Osteocyte (in vitro differentiated cells): ENCODE data around the gene JHY. TPM values are rescaled to one million over a fixed set of nuclear protein-coding genes. Genes with fewer than 3 reads are reported as not detected.

Experiments used
- DNase-seq: peaks from one replicate; pipeline ENCODE4 v3.0.0; 2021; ENCODE audit warnings: mixed read lengths; ENCODE audit not compliant: unreplicated experiment; ENCODE audit errors: extremely low spot score
- H3K27ac Mint-ChIP-seq: one replicate; pipeline ENCODE4 v1.8.0; 2021; ENCODE audit warnings: mild to moderate bottlenecking, mixed read lengths; ENCODE audit not compliant: unreplicated experiment
- H3K27me3 Mint-ChIP-seq: one replicate; pipeline ENCODE4 v1.8.0; 2021; ENCODE audit warnings: mixed read lengths; ENCODE audit not compliant: unreplicated experiment
- H3K36me3 Mint-ChIP-seq: one replicate; pipeline ENCODE4 v1.8.0; 2021; ENCODE audit warnings: mixed read lengths; ENCODE audit not compliant: unreplicated experiment
- H3K4me1 Mint-ChIP-seq: one replicate; pipeline ENCODE4 v1.8.0; 2021; ENCODE audit warnings: mixed read lengths; ENCODE audit not compliant: unreplicated experiment
- H3K4me3 Mint-ChIP-seq: one replicate; pipeline ENCODE4 v1.8.0; 2021; ENCODE audit warnings: mild to moderate bottlenecking, moderate library complexity, mixed read lengths; ENCODE audit not compliant: unreplicated experiment
- H3K9me3 Mint-ChIP-seq: one replicate; pipeline ENCODE4 v1.8.0; 2021; ENCODE audit warnings: mixed read lengths; ENCODE audit not compliant: unreplicated experiment
- CTCF ChIP-seq: fragments of 200-600 bp; sonication (generic); IDR thresholded peaks from 2 replicates; pipeline ENCODE4 v1.5.0; 2021; ENCODE audit warnings: antibody characterized with exemption, mild to moderate bottlenecking, moderate library complexity
- total RNA-seq: library from RNA; stranded (reverse); gene quantifications from 2 replicates; pipeline ENCODE4 v1.2.1, GENCODE V29; 2021

Gene JHY
- total RNA-seq, 1 donor from 2014 or later = 8.6 TPM

GRCh38 chr11:122897606-122898210, 15.1 kb downstream of the JHY start:
- Mint-ChIP-seq H3K4me3 (no peak overlapping the region), H3K4me1 (peaks cover 3% of the 10 kb centered on the region), H3K36me3 (peaks cover 14% of the 10 kb centered on the region), H3K27ac (no peak overlapping the region), H3K27me3 (no peaks in the 10 kb centered on the region), H3K9me3 (no peaks in the 10 kb centered on the region)
- no peak for DNase-seq
- no peak for TF ChIP-seq CTCF

GRCh38 chr11:122898799-122899198, 16.2 kb downstream of the JHY start:
- H3K27me3 Mint-ChIP-seq = no peaks in the 10 kb centered on the region
- H3K4me1 Mint-ChIP-seq = peaks cover 3% of the 10 kb centered on the region
- H3K36me3 Mint-ChIP-seq = peaks cover 9% of the 10 kb centered on the region
- no peak overlapping the region for H3K27ac Mint-ChIP-seq
- no peak for TF ChIP-seq CTCF
- no peaks in the 10 kb centered on the region for H3K9me3 Mint-ChIP-seq
- DNase-seq = no peak
- H3K4me3 Mint-ChIP-seq = no peak overlapping the region

GRCh38 chr11:122900587-122901202, 18.1 kb downstream of the JHY start:
- TF ChIP-seq CTCF = no peak
- peaks cover 3% of the 10 kb centered on the region for H3K4me1 Mint-ChIP-seq
- no peaks in the 10 kb centered on the region for H3K27me3 Mint-ChIP-seq
- H3K9me3 Mint-ChIP-seq = no peaks in the 10 kb centered on the region
- peaks cover 8% of the 10 kb centered on the region for H3K36me3 Mint-ChIP-seq
- DNase-seq = no peak
- H3K4me3 Mint-ChIP-seq = no peak overlapping the region
- H3K27ac Mint-ChIP-seq = no peak overlapping the region

GRCh38 chr11:122902951-122903350, 20.4 kb downstream of the JHY start:
- Mint-ChIP-seq H3K4me1 (peaks cover 3% of the 10 kb centered on the region), H3K9me3 (no peaks in the 10 kb centered on the region), H3K36me3 (peaks cover 8% of the 10 kb centered on the region), H3K4me3 (no peak overlapping the region), H3K27ac (no peak overlapping the region), H3K27me3 (no peaks in the 10 kb centered on the region)
- TF ChIP-seq CTCF = no peak
- no peak for DNase-seq

- Mint-ChIP-seq H3K36me3 (peaks cover 4% of the 10 kb centered on the region), H3K9me3 (no peaks in the 10 kb centered on the region), H3K27ac (no peak overlapping the region), H3K4me3 (no peak overlapping the region), H3K27me3 (no peaks in the 10 kb centered on the region), H3K4me1 (no peaks in the 10 kb centered on the region)
- no peak for DNase-seq
- TF ChIP-seq CTCF = peak; percentile 50
Observed at GRCh38 chr11:122910775-122911174, 28.2 kb downstream of the JHY start.
